ENCODE data around the gene DPP4.

The DPP4 gene

DNA sequence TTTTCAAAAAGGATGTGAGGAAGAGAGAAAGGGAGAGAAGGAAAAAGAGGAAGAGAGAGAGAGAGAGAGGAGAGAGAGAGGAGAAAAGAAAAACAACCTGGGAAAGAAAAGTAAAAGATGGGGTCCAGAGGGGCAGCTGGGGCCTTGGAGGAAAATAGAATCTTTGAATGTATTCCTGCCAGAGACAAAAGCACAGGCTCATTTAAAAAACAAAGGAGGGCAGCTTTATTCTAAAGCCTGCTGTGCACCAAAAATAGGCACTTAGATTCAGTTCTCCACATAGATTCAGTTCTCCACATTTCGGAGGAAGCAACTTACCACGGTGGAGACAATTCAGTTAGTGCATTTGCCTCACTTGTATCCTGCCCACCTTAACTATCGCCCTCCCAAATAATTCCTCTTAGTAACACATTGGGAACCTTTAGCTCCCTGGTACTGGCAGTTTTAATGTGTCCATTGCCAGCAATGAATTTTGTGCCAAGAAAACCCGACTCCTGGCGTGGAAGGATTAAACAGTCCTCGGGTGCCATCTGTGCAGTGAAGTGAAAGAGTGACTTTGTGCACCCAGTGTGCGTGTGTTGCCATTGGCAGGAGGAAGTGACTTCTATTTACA, 71.3 kb downstream of the DPP4 start:
- Histone ChIP-seq H3K9ac (ENCODE audit: low read length) (no peak overlapping the region), H3K27me3 (ENCODE audit: control insufficient read depth, insufficient read depth, low read length) (no peaks in the 10 kb centered on the region), H3K4me1 (ENCODE audit: control insufficient read depth, insufficient read depth, low read length) (no peaks in the 10 kb centered on the region), H3K4me3 (ENCODE audit: low read length) (no peak overlapping the region), H3K36me3 (ENCODE audit: control insufficient read depth, insufficient read depth, low read length) (peaks cover 2% of the 10 kb centered on the region), H3K27ac (ENCODE audit: low read depth, low read length) (no peak overlapping the region)

DNA sequence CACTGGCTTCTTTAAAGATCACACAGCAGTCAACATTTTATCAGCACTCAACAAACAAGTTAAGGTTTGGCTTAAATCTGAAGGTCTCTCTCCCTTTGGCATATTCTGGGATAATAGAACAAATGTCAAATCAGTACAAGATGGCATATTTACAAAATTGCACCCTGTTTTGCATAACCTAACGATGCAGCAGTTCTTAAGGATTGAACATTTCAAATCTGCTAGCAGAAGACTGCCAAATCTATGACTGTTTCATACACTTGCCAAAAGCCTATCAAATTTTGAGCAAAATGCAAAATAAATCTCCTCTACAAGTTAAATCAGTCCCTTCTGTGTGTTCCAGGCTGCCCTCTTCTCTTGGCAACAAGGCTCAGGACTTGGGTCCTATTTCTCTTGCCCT, 73.6 kb downstream of the DPP4 start:
- Histone ChIP-seq H3K4me3 (ENCODE audit: low read length) (no peak overlapping the region), H3K4me1 (ENCODE audit: control insufficient read depth, insufficient read depth, low read length) (no peaks in the 10 kb centered on the region), H3K27me3 (ENCODE audit: control insufficient read depth, insufficient read depth, low read length) (no peaks in the 10 kb centered on the region), H3K9ac (ENCODE audit: low read length) (no peak overlapping the region), H3K27ac (ENCODE audit: low read depth, low read length) (no peak overlapping the region), H3K36me3 (ENCODE audit: control insufficient read depth, insufficient read depth, low read length) (peaks cover 2% of the 10 kb centered on the region)

DNA sequence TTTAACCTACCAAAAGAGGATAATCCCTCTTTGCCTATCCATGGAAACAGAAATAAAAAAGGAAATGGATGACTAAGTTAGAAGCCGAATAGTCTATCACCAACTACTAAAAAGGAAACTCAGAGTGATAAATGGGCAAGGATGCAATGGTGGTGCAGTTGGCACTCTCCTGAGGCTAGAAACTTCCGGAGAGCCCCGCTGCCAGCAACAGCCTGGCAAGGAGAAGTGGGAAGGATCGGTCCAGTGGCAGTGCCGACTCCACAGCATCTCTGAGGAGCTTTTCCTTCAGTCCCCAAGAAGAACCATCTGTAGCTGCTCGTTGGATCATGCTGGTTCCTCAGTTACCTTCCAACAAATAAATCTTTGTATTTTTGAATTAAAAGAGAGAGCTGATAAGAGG, 74.7 kb downstream of the DPP4 start:
- no peaks in the 10 kb centered on the region for H3K27me3 ChIP-seq (ENCODE audit: control insufficient read depth, insufficient read depth, low read length)
- peaks cover 2% of the 10 kb centered on the region for H3K36me3 ChIP-seq (ENCODE audit: control insufficient read depth, insufficient read depth, low read length)
- H3K4me3 ChIP-seq (ENCODE audit: low read length): no peak overlapping the region
- no peak overlapping the region for H3K27ac ChIP-seq (ENCODE audit: low read depth, low read length)
- H3K4me1 ChIP-seq (ENCODE audit: control insufficient read depth, insufficient read depth, low read length): no peaks in the 10 kb centered on the region
- H3K9ac ChIP-seq (ENCODE audit: low read length): no peak overlapping the region

DNA sequence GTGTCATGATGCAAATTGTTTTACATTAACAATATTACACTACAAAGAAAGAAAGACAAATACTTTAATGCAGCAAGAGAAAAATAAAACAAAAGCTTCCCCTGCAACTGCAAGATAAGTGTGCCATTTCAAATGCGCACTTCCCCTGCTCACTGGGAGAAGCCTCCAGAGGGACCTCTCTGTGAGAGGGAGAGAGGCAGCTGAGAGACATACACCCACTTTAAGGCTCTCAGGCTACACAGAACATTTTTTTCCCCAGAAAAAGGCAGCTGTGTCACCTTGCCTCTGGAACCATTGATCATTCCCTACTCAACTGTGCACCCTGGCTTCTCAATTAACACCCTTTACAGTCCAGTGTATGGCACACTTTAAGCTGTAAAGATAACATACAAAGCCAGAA, 75.2 kb downstream of the DPP4 start:
- Histone ChIP-seq H3K27ac (ENCODE audit: low read depth, low read length) (no peak overlapping the region), H3K9ac (ENCODE audit: low read length) (no peak overlapping the region), H3K27me3 (ENCODE audit: control insufficient read depth, insufficient read depth, low read length) (no peaks in the 10 kb centered on the region), H3K4me3 (ENCODE audit: low read length) (no peak overlapping the region), H3K4me1 (ENCODE audit: control insufficient read depth, insufficient read depth, low read length) (no peaks in the 10 kb centered on the region), H3K36me3 (ENCODE audit: control insufficient read depth, insufficient read depth, low read length) (peaks cover 2% of the 10 kb centered on the region)

DNA sequence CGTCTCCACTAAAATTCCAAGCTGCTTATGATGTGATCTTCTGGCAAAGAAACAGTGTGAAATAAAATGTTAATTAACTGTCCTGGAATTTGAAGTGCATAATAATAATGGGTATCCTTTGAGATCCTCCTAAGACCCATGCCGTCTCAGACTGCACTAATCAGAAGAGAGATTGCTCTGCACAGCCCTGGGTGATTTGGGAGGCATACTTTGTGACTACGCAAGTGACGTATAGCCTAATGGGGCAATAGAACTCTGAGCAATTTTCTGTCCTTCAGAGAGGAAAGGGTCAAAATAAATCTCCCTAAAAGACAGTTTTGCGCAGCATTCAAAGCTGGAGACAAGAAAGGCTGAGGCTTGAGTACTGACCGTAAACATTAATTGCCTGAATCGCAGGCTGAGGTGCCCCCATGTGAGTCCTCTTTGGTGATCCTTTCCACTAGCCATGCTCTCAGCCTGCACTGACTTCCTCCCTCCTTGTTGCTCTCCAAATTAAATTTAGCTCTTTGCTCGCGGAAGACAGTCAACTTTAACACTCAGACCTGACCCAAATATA, 76.0 kb downstream of the DPP4 start:
- H3K27ac ChIP-seq (ENCODE audit: low read depth, low read length): no peak overlapping the region

DNA sequence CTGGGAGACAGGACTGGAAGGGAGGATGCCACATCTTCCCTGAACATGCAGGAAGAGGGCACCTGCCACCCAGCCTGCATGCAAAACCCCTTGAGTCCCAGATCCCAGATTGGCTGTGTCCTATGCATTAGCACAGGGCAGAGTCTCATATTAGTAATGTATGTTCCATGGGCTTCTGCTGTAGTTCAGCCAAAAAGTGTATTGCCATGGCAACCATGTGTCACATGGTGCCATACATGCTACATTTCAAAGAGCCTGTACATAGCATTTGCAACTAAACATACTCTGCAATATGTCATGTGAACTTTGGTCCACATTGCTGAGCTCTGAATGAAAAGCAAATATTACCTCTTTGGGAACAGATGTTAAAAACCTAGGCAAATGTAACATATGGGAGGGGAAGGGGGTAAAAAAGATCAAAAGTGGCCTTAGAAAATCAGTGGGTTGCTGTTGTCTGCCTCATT, 78.4 kb downstream of the DPP4 start:
- Histone ChIP-seq H3K4me3 (ENCODE audit: low read length) (no peak overlapping the region), H3K27me3 (ENCODE audit: control insufficient read depth, insufficient read depth, low read length) (no peaks in the 10 kb centered on the region), H3K36me3 (ENCODE audit: control insufficient read depth, insufficient read depth, low read length) (peaks cover 2% of the 10 kb centered on the region), H3K9ac (ENCODE audit: low read length) (no peak overlapping the region), H3K27ac (ENCODE audit: low read depth, low read length) (no peak overlapping the region), H3K4me1 (ENCODE audit: control insufficient read depth, insufficient read depth, low read length) (no peaks in the 10 kb centered on the region)

More for the DNA sequence above, 76.0 kb downstream of the DPP4 start:
- Histone ChIP-seq H3K27me3 (ENCODE audit: control insufficient read depth, insufficient read depth, low read length) (no peaks in the 10 kb centered on the region), H3K4me1 (ENCODE audit: control insufficient read depth, insufficient read depth, low read length) (no peaks in the 10 kb centered on the region), H3K4me3 (ENCODE audit: low read length) (no peak overlapping the region), H3K9ac (ENCODE audit: low read length) (no peak overlapping the region), H3K36me3 (ENCODE audit: control insufficient read depth, insufficient read depth, low read length) (peaks cover 2% of the 10 kb centered on the region)

DNA sequence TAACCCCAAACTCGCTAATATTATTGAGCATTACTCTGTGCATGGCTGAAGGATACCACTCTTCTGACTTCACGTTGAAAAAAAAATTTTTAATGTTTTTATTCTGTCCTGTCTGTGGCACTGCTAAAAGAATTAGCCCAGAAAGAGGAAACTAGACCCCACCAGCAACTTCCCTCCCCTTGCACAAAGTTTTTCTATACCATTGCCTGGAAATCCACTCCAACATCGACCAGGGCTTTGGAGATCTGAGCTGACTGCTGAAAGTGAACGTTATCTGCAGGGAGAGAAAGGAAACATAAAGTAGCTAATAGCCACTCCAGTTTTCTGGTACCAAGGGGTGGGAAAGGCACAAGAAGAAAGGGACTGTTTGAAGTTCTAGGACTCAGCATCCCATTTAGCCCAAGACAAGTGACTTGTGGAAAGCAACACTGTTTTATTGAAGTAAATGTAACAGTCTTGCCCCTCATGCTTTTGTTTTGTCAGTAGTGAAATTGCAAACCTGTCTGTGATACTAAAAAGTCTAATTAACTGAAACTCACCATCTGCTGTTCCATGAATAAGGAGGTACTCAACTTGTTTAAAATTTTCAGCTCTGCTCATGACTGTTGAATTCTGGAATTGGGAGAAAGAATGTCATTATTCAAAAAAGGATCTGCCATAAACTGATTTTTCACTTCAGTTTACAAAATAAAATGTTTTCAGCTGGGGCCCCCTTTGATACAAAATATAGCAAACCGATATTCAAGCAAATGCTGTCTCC, 79.1 kb downstream of the DPP4 start:
- H3K27me3 ChIP-seq (ENCODE audit: control insufficient read depth, insufficient read depth, low read length): no peaks in the 10 kb centered on the region
- no peak overlapping the region for H3K9ac ChIP-seq (ENCODE audit: low read length)
- H3K4me3 ChIP-seq (ENCODE audit: low read length): no peak overlapping the region
- no peak overlapping the region for H3K27ac ChIP-seq (ENCODE audit: low read depth, low read length)
- H3K36me3 ChIP-seq (ENCODE audit: control insufficient read depth, insufficient read depth, low read length): peaks cover 2% of the 10 kb centered on the region
- H3K4me1 ChIP-seq (ENCODE audit: control insufficient read depth, insufficient read depth, low read length): no peaks in the 10 kb centered on the region

DNA sequence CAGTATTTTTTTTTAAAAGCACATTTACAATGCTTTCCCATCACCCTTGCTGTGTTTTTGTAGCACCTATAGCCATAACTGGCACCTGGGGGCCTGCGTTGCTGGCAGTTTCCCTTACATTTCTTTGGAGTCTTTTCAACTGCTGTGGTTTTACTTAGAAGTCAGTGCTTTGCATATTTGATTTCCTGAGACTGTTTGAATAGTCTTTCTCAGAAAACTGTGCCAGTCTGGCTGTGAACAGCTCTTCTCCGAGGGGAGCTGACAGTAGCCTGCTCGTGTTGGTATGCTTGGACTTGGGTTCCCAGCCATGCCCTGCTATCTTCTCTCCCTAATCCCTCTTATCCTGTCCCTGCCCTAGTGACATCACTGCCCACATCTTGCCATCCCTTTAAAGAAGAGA, 81.5 kb downstream of the DPP4 start:
- H3K4me3 ChIP-seq (ENCODE audit: low read length): no peak overlapping the region
- H3K27ac ChIP-seq (ENCODE audit: low read depth, low read length): no peak overlapping the region
- no peaks in the 10 kb centered on the region for H3K4me1 ChIP-seq (ENCODE audit: control insufficient read depth, insufficient read depth, low read length)
- no peaks in the 10 kb centered on the region for H3K36me3 ChIP-seq (ENCODE audit: control insufficient read depth, insufficient read depth, low read length)
- H3K27me3 ChIP-seq (ENCODE audit: control insufficient read depth, insufficient read depth, low read length): no peaks in the 10 kb centered on the region
- H3K9ac ChIP-seq (ENCODE audit: low read length): no peak overlapping the region

DNA sequence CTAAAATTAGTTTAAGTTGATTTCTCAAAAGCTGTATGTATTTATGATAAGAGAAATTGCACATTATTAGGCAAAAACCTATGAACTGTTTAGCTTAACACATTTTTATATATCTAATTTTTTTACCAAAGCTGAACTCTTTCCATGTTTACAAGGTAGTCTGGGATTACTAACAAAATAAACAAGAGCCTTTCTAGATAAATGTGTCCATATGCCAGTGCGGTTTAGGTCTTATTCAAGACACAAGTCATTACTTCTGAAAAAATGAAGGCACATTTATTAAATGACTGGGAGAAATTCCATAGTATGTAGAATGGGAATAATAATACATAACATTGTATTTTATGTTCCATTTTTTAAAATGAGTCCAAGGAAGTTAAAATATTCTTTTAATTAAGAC, 82.0 kb downstream of the DPP4 start:
- Histone ChIP-seq H3K27ac (ENCODE audit: low read depth, low read length) (no peak overlapping the region), H3K9ac (ENCODE audit: low read length) (no peak overlapping the region), H3K4me3 (ENCODE audit: low read length) (no peak overlapping the region), H3K36me3 (ENCODE audit: control insufficient read depth, insufficient read depth, low read length) (no peaks in the 10 kb centered on the region), H3K27me3 (ENCODE audit: control insufficient read depth, insufficient read depth, low read length) (no peaks in the 10 kb centered on the region), H3K4me1 (ENCODE audit: control insufficient read depth, insufficient read depth, low read length) (no peaks in the 10 kb centered on the region)

DNA sequence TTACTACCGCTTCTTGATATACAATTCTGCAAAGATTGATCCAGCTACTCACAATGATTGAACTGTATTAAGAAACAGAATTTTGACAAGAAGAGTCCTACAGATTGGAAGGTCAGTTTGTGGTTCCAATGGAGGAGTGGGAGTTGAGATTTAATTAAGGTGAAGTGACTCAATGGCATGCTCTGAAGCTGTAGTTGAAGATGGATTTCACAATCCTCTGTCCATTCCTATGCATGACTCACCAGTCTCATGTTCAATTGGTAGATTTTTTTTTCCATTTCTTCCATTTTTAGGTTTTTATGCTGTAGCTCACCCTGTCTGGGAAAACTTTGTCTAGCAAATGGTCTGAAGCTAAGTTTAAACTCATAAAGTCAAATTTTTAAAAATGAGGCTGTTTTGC, 83.3 kb downstream of the DPP4 start:
- no peaks in the 10 kb centered on the region for H3K4me1 ChIP-seq (ENCODE audit: control insufficient read depth, insufficient read depth, low read length)
- H3K4me3 ChIP-seq (ENCODE audit: low read length): no peak overlapping the region
- no peak overlapping the region for H3K27ac ChIP-seq (ENCODE audit: low read depth, low read length)
- no peak overlapping the region for H3K9ac ChIP-seq (ENCODE audit: low read length)
- no peaks in the 10 kb centered on the region for H3K36me3 ChIP-seq (ENCODE audit: control insufficient read depth, insufficient read depth, low read length)
- no peaks in the 10 kb centered on the region for H3K27me3 ChIP-seq (ENCODE audit: control insufficient read depth, insufficient read depth, low read length)

DNA sequence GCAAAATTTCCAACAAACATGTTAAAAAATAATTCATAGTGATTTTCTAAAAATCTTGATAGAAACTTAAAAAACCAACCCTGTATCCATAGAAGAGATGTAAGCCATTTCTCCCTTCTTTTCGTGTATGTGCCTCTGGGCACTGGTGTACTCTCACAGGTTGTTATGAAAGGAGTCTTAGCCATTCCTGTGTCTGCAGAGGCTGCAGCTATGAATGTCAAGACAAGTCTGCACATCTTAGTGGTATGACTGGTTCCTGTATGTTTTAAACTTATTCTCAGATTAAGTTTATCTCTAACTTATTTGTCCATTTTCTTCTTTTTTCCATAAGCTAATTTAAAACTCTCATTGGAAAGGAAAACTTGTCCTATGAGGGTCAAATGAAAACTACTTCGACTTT, 84.0 kb downstream of the DPP4 start:
- Histone ChIP-seq H3K27me3 (ENCODE audit: control insufficient read depth, insufficient read depth, low read length) (no peaks in the 10 kb centered on the region), H3K9ac (ENCODE audit: low read length) (no peak overlapping the region), H3K27ac (ENCODE audit: low read depth, low read length) (no peak overlapping the region), H3K4me3 (ENCODE audit: low read length) (no peak overlapping the region), H3K4me1 (ENCODE audit: control insufficient read depth, insufficient read depth, low read length) (no peaks in the 10 kb centered on the region), H3K36me3 (ENCODE audit: control insufficient read depth, insufficient read depth, low read length) (no peaks in the 10 kb centered on the region)

DNA sequence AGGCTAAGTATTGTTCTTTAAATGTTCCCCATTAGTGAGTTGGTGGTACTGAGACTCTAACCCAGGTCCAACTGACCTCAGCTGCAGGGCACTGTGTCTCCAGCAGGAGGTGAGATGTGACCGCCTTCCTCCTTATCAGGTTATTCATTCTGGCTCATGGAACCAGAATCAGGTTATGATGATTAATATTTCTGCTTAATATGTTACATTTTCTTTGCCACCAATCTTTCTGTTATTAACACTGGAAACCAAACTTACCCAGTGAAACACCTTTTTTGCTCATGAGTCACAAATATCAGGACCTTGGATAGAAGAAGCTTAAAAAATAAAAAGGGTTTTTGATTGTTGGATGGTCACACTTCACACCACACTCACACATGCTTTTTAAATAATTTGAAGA, 85.4 kb downstream of the DPP4 start:
- Histone ChIP-seq H3K36me3 (ENCODE audit: control insufficient read depth, insufficient read depth, low read length) (no peaks in the 10 kb centered on the region), H3K4me1 (ENCODE audit: control insufficient read depth, insufficient read depth, low read length) (no peaks in the 10 kb centered on the region), H3K27ac (ENCODE audit: low read depth, low read length) (no peak overlapping the region), H3K9ac (ENCODE audit: low read length) (no peak overlapping the region), H3K27me3 (ENCODE audit: control insufficient read depth, insufficient read depth, low read length) (no peaks in the 10 kb centered on the region), H3K4me3 (ENCODE audit: low read length) (no peak overlapping the region)

DNA sequence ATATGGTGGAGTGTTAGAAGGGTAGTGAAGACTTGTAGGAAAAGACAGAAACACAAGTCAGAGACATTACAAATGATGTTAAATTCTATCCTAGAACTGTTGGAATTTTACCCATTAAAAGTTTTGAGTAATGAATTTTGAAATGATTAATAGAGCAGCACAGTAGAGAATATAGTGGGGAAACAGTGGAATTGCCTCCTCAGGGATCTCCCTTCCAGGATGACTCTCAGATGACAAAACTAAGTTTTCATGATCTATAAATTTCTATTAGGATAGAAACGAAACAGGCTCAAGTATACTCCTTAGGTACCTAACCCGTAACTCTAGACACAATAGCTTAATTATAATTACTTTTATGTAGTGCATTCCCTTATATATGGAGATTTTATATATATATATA, 86.7 kb downstream of the DPP4 start:
- no peaks in the 10 kb centered on the region for H3K36me3 ChIP-seq (ENCODE audit: control insufficient read depth, insufficient read depth, low read length)
- no peaks in the 10 kb centered on the region for H3K4me1 ChIP-seq (ENCODE audit: control insufficient read depth, insufficient read depth, low read length)
- H3K9ac ChIP-seq (ENCODE audit: low read length): no peak overlapping the region
- no peak overlapping the region for H3K27ac ChIP-seq (ENCODE audit: low read depth, low read length)
- H3K27me3 ChIP-seq (ENCODE audit: control insufficient read depth, insufficient read depth, low read length): no peaks in the 10 kb centered on the region
- H3K4me3 ChIP-seq (ENCODE audit: low read length): no peak overlapping the region

All from rectal smooth muscle tissue (tissue), 1 donor.